ENCODE data around the gene LGR5.
"Not testable (repeated sequence)": the region's sequence is repeated elsewhere in the genome, so short reads cannot be mapped to it uniquely, and the experiment has no call there.

LGR5 gene

GRCh38 chr12:71474791-71475190, 35.2 kb downstream of the LGR5 start:
- DNase-seq (ENCODE audit: low spot score), result no peak

DNA sequence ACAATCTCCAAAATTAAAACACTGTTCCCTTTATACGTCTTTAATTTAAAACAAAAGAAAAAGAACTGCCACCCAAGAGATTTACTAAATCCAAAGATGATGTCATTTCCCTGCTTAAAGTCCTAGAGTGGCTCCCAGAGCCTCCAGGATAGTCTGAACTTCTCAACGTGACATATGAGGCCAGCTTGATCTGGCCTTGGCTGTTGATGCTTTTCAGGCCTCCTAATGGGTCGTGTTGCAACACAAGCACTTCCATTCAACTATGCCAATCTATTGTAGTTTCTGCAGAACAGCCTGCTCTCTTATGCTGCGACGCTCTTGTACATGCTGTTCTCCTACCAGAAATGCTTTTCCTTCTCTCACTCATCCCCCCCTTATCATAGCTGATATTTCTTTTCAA, 35.7 kb downstream of the LGR5 start:
- no peak for DNase-seq (ENCODE audit: low spot score)

DNA sequence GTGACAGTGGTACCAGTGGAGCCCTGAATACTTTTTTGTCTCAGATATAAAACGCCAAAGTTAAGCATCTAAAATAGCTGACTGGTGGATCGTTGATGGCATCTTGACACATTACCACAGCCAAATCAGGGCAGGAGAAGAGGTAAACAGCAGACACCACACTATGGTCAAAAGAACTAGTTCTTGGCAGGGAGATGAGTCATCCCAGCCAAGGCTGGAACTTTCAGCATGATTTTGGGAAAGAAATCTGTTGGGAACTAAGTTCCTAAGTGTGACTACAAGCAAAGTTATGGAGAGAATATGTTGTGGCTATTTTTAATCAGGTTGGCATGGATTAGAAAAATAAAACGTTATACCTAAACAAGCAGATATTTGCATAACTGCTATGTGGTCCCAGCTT, 36.9 kb downstream of the LGR5 start:
- DNase-seq (ENCODE audit: low spot score), result no peak

DNA sequence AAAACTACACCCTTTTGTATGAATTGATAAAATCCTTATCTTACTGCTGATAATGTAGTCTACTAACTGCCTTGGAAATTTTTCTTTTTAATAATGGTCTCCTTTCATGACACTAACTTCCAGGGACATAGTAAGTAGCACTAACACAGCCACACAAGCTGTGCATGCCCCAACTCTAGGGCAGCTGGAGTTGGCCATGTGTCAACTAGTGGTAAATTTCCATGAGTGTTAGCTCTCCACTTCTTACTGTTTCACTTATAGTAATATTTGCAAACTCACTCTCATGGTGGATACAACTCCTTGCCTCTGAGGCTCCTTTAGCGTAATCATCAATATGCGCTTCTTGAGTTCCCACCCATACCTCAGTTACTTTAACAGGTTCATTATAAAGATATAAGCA, 38.0 kb downstream of the LGR5 start:
- DNase-seq (ENCODE audit: low spot score), result no peak

DNA sequence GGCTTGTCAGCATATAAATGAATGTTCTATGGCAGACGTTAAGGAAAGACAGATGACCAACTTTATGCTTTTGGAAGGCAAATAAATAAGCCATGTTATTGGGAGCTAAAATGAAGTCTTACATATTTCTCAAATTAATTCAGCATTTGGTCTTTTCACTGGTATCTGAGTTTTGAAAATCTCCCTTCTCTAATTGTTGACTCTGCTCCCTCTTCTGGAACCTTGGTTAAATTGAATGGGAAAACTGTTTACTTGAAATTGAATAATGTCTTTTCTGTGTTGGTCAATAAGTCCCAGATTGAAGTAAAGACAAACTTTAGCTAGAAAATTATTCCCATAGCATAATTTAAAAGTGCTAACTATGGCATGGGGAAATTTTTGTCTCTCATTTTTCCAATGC, 38.7 kb downstream of the LGR5 start:
- DNase-seq (ENCODE audit: low spot score), result no peak

- DNase-seq (ENCODE audit: low spot score), result no peak
These were observed 44.8 kb downstream of the LGR5 start for GRCh38 chr12:71484272-71484905.

DNA sequence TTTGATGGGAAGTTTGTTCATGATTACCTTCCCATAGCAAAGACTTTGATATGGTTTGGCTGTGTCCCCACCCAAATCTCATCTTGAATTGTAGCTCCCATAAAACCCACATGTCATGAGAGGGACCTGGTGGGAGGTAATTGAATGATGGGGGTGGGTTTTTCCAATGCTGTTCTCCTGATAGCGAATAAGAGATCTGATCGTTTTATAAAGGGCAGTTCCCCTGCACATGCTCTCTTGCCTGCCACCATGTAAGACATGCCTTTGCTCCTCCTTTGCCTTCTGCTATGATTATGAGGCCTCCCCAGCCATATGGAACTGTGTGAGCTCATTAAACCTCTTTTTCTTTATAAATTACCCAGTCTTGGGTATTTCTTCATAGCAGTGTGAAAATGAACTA, 51.2 kb downstream of the LGR5 start:
- not testable (repeated sequence) for DNase-seq (ENCODE audit: low spot score)

DNA sequence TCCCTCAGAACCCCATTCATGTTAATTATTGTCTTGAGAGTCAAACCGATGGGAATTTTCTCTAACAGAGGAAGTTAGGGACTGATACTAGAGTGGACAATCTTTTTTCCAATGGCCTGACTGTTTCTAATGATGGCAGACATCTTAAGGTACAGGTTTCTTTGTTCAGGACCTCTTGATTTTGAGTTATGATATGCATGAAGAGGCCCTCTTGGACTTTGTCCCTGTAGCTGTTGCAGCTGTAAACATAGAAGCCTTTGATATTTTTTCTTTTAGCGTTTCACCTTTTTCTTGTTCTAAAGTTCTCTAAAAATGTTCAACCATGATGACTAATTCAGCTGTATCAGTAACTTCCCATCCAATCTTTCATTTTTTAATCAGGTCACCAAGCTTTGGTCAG, 53.0 kb downstream of the LGR5 start:
- DNase-seq (ENCODE audit: low spot score), result no peak

GRCh38 chr12:71499834-71500233, 60.2 kb downstream of the LGR5 start:
- DNase-seq (ENCODE audit: low spot score), result no peak

- no peak for DNase-seq (ENCODE audit: low spot score)
These were observed 64.2 kb downstream of the LGR5 start for GRCh38 chr12:71503579-71504391.

GRCh38 chr12:71504476-71504875, 64.9 kb downstream of the LGR5 start:
- no peak for DNase-seq (ENCODE audit: low spot score)

GRCh38 chr12:71509705-71510104, 70.1 kb downstream of the LGR5 start:
- no peak for DNase-seq (ENCODE audit: low spot score)

DNA sequence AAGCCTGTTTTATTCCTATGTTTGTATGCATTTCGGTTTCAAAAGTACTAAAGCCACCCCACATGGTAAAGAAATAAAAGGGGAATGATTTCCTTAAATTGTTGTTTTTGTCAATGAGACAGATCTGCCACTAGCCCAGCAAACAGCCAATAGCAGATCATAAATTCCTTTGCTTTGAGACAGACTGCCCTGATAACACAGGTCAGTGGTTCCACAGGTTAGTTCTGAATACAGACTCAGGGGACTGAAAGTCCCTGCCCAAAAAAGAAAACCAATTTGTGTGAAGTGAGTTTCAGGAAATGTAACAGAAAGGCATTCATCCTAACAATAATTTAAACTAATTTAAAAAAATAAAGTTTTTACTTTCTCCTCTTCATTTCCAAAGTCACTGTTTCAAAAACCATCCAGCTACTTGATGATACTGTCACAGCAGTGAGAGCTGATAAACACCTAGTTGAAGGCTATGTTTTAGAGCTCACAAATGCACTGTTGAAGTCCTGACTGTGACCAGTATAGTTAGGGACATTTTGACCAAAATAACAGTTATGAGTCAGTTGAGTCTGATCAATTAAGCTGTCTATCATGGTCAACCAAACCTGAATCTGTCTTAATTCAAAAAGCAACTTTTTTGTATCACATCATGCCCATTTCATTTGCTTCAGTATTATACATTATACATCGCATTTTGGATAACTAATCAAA, 77.7 kb downstream of the LGR5 start:
- DNase-seq (ENCODE audit: low spot score), result no peak

- DNase-seq (ENCODE audit: low spot score), result no peak
These were observed 81.5 kb downstream of the LGR5 start for GRCh38 chr12:71521125-71521524.

GRCh38 chr12:71524626-71525025, 85.0 kb downstream of the LGR5 start:
- no peak for DNase-seq (ENCODE audit: low spot score)

- no peak for DNase-seq (ENCODE audit: low spot score)
These were observed 94.1 kb downstream of the LGR5 start for GRCh38 chr12:71533703-71534102.

- DNase-seq (ENCODE audit: low spot score), result no peak
These were observed 96.8 kb downstream of the LGR5 start for GRCh38 chr12:71536279-71536938.

DNA sequence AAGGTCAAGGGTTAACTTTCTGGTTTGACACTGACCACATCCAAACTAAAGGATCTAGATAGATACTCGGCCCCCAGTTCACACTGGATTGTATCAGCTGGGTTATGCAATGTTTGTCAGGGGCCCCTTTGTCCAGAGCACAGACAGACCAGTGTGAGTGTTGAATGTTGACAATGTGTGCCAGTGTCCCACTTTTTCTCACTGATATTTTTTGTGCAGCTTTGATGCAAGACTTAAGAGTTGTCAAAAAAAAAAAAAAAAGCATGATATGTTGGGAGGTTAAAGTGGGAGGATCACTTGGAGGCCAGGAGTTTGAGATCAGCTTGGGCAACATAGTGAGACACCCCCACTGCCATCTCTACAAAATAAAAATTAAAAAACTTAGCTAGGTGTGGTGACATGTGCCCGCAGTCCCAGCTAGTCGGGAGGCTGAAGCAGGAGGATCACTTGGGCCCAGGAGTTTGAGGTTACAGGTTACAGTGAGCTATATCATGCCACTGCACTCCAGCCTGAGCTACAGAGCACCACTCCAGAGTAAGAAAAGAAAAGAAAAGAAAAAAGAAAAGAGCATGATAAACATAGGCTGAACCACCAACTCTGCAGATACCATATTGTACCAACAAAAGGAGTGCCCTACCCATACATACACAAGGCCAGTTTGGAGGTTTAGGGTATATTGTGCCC, 97.5 kb downstream of the LGR5 start:
- DNase-seq (ENCODE audit: low spot score), result peak; percentile 20

- DNase-seq (ENCODE audit: low spot score), result no peak
These were observed 99.2 kb downstream of the LGR5 start for GRCh38 chr12:71538807-71539206.

DNA sequence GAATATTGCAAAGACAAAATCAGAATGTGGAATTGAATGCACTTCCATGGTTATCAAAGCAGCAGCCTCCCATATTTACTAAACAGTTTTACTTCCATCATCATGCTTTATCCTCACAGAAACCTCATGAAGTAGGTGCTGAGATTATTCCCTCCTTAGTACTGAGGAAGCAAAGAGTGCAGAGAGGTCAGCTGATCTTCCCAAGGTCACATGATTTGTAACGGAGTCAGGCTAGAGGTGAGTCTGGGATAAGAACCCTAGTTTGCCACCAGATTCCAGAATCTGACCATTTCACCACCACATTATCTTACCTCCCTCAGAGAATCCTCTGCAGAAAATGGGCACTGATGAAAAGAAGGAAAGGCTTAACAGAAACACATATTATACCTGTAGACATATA, 102.0 kb downstream of the LGR5 start:
- DNase-seq (ENCODE audit: low spot score), result no peak

- no peak for DNase-seq (ENCODE audit: low spot score)
These were observed 106.8 kb downstream of the LGR5 start for GRCh38 chr12:71546322-71546861.

DNA sequence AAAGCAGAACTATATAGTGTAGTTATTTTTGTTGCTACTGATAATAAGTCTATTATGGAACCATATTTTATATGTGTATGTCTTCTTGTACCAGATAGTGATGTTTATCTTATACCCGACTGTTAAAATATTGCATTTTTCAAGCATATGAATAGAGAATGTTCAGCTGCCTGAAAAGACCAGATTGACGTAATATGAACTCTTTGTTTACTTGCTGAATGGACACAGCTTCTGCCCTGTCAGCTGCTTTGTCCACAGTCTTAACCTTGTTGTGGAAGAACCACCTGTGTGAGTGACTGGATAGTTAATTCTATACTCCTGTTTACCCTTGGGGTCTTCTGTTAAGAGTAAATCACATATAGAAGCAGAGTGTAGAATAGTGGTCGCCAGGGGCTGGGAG, 109.3 kb downstream of the LGR5 start:
- DNase-seq (ENCODE audit: low spot score), result no peak

Data from HuH-7.5 (cell line).